Measurements from ENCODE around the gene CCSAP. TPM values are rescaled to one million over a fixed set of nuclear protein-coding genes. Genes with fewer than 3 reads are reported as not detected.

CCSAP gene
- polyA plus RNA-seq, 3 donors, result 5.2 to 12.2 (median 6.7) TPM

DNA sequence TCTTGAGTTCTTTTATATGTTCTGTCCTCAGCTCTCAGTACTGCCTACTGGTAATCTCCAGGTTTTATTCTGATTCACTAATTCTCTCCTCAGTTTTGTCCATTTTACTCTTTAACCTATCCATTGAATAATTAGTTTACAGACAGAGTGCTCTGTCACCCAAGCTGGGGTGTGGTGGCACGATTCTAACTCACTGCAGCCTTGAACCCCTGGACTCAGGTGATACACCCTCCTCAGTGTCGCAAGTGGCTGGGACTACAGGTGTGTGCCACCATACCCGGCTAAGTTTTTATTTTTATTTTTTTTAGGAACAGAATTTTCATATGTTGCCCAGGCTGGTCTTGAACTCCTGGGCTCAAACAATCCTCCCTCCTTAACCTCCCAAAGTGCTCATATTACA is 58.0 kb downstream of the CCSAP start:
- Mint-ChIP-seq H3K27me3 (ENCODE audit: low read depth in 3 of 3) (no peaks in the 10 kb centered on the region), H3K9me3 (no peaks in the 10 kb centered on the region), H3K27ac (no peak overlapping the region), H3K4me1 (peaks cover 19% of the 10 kb centered on the region), H3K4me3 (no peak overlapping the region), H3K36me3 (peaks cover 40% of the 10 kb centered on the region in 2 donors)
- Histone ChIP-seq H3K4me2 (replicated peaks; ENCODE audit: extremely low read depth, low read length, poor library complexity, severe bottlenecking) (no peak overlapping the region), H3K4me1 (ENCODE audit: control insufficient read depth in 1 of 2, insufficient read depth in 2 of 2, low read length in 2 of 2) (peaks cover 0 to 9% of the 10 kb centered on the region in 2 donors), H3K79me2 (ENCODE audit: insufficient read depth, low read length) (peaks cover 86% of the 10 kb centered on the region), H4K20me1 (ENCODE audit: insufficient read depth, low read length) (peaks cover 66% of the 10 kb centered on the region), H3K9ac (ENCODE audit: insufficient read depth, low read length, poor library complexity, severe bottlenecking) (no peak overlapping the region), H2AFZ (ENCODE audit: insufficient read depth, low read depth, low read length, poor library complexity, severe bottlenecking) (no peak overlapping the region), H3K27me3 (ENCODE audit: control insufficient read depth in 2 of 2, insufficient read depth in 2 of 2, low read length in 2 of 2) (no peaks in the 10 kb centered on the region), H3K27ac (ENCODE audit: low read depth in 1 of 2, low read length in 2 of 2) (no peak overlapping the region), H3K4me3 (replicated peaks in 1 of 3; ENCODE audit: low read depth in 2 of 3, low read length in 3 of 3) (no peak overlapping the region), H3K36me3 (replicated peaks in 1 of 2; ENCODE audit: control insufficient read depth in 1 of 2, insufficient read depth in 2 of 2, low read length in 2 of 2) (peaks cover 10 to 17% of the 10 kb centered on the region in 2 donors), H3K9me3 (replicated peaks in 1 of 2; ENCODE audit: control insufficient read depth in 1 of 2, insufficient read depth in 1 of 2, low read length in 2 of 2) (no peaks in the 10 kb centered on the region)
- intact Hi-C loops (cut with micrococcal nuclease), result no loop called here
- DNase-seq, result no peak
- 83% methylated on average over 1 of the region's 3 CpGs for WGBS (ENCODE audit: insufficient coverage)
- TF ChIP-seq, protein P1, sequence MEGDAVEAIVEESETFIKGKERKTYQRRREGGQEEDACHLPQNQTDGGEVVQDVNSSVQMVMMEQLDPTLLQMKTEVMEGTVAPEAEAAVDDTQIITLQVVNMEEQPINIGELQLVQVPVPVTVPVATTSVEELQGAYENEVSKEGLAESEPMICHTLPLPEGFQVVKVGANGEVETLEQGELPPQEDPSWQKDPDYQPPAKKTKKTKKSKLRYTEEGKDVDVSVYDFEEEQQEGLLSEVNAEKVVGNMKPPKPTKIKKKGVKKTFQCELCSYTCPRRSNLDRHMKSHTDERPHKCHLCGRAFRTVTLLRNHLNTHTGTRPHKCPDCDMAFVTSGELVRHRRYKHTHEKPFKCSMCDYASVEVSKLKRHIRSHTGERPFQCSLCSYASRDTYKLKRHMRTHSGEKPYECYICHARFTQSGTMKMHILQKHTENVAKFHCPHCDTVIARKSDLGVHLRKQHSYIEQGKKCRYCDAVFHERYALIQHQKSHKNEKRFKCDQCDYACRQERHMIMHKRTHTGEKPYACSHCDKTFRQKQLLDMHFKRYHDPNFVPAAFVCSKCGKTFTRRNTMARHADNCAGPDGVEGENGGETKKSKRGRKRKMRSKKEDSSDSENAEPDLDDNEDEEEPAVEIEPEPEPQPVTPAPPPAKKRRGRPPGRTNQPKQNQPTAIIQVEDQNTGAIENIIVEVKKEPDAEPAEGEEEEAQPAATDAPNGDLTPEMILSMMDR (IDR thresholded peaks at IDR 0.05), result no peak

DNA sequence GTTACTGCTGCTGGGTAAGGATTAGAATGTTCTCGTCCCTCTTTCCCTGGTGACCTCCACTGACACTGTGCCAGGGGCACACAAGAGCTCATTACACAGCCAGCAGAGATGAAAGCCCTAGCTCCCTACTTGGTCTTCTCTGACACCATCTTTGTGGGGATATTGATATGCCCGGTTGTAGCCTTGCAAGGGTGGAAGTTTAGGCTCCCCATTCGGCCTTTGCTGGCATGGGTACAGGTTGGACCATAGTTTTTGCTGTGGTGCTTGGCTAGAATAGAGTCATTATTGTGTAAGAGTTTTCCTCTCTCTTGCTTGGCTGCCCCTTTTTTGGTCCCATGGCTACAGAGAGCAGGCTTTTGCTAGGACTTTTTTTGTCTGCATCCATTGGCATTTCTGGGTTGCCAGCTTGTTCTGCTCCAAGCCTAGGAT is 59.6 kb downstream of the CCSAP start:
- no peak overlapping the region for H2AFZ ChIP-seq (ENCODE audit: insufficient read depth, low read depth, low read length, poor library complexity, severe bottlenecking)
- H3K27ac ChIP-seq (ENCODE audit: low read depth in 1 of 2, low read length in 2 of 2), result no peak overlapping the region
- peaks cover 0 to 12% of the 10 kb centered on the region in 2 donors for H3K4me1 ChIP-seq (ENCODE audit: control insufficient read depth in 1 of 2, insufficient read depth in 2 of 2, low read length in 2 of 2)
- peaks cover 83% of the 10 kb centered on the region for H4K20me1 ChIP-seq (ENCODE audit: insufficient read depth, low read length)
- Mint-ChIP-seq H3K27ac (no peak overlapping the region), H3K9me3 (no peaks in the 10 kb centered on the region), H3K4me1 (peaks cover 20% of the 10 kb centered on the region), H3K36me3 (peaks cover 25 to 26% of the 10 kb centered on the region in 2 donors), H3K4me3 (no peak overlapping the region), H3K27me3 (ENCODE audit: low read depth in 3 of 3) (no peaks in the 10 kb centered on the region)
- H3K79me2 ChIP-seq (ENCODE audit: insufficient read depth, low read length), result peaks cover 96% of the 10 kb centered on the region
- DNase-seq, result no peak
- TF ChIP-seq, protein P1 (IDR thresholded peaks at IDR 0.05), result no peak
- peaks cover 2 to 7% of the 10 kb centered on the region in 2 donors for H3K36me3 ChIP-seq (replicated peaks in 1 of 2; ENCODE audit: control insufficient read depth in 1 of 2, insufficient read depth in 2 of 2, low read length in 2 of 2)
- no peak overlapping the region for H3K9ac ChIP-seq (ENCODE audit: insufficient read depth, low read length, poor library complexity, severe bottlenecking)
- 100% methylated on average over 1 of the region's 3 CpGs for WGBS (ENCODE audit: insufficient coverage)
- H3K9me3 ChIP-seq (replicated peaks in 1 of 2; ENCODE audit: control insufficient read depth in 1 of 2, insufficient read depth in 1 of 2, low read length in 2 of 2), result no peaks in the 10 kb centered on the region
- H3K27me3 ChIP-seq (ENCODE audit: control insufficient read depth in 2 of 2, insufficient read depth in 2 of 2, low read length in 2 of 2), result no peaks in the 10 kb centered on the region
- no peak overlapping the region for H3K4me2 ChIP-seq (replicated peaks; ENCODE audit: extremely low read depth, low read length, poor library complexity, severe bottlenecking)
- H3K4me3 ChIP-seq (replicated peaks in 1 of 3; ENCODE audit: low read depth in 2 of 3, low read length in 3 of 3), result no peak overlapping the region
- intact Hi-C loops (cut with micrococcal nuclease), result no loop called here
